Neural progenitor cell (in vitro differentiated cells): ENCODE measurements around the gene DRGX. TPM values are rescaled to one million over a fixed set of nuclear protein-coding genes. Genes with fewer than 3 reads are reported as not detected.

Source experiments
- DNase-seq: peaks from one replicate; pipeline ENCODE4 v3.0.0-alpha.2; 2016; ENCODE audit warnings: low spot score
- H2AFZ ChIP-seq: fragments of 200-600 bp; sonication (generic); replicated peaks from 2 replicates; pipeline ENCODE4 v1.6.1; 2016; ENCODE audit warnings: antibody characterized with exemption
- H3F3A ChIP-seq: fragments of 200-600 bp; sonication (generic); 2 replicates; pipeline ENCODE4 v1.6.1; 2016; ENCODE audit warnings: antibody characterized with exemption, low read depth
- H3K27ac ChIP-seq: fragments of 200-600 bp; sonication (generic); 2 replicates; pipeline ENCODE4 v1.5.1; 2016; ENCODE audit warnings: mild to moderate bottlenecking
- H3K27me3 ChIP-seq: fragments of 200-600 bp; sonication (generic); 2 replicates; pipeline ENCODE4 v1.6.1; 2016; ENCODE audit warnings: mild to moderate bottlenecking, moderate library complexity
- H3K36me3 ChIP-seq: fragments of 200-600 bp; sonication (generic); 2 replicates; pipeline ENCODE4 v1.5.1; 2016
- H3K4me1 ChIP-seq: fragments of 200-600 bp; sonication (generic); 2 replicates; pipeline ENCODE4 v1.6.1; 2016; ENCODE audit warnings: mixed run types
- H3K4me2 ChIP-seq: fragments of 200-600 bp; sonication (generic); 2 replicates; pipeline ENCODE4 v1.6.1; 2016
- H3K4me3 ChIP-seq: fragments of 200-600 bp; sonication (generic); 2 replicates; pipeline ENCODE4 v1.5.1; 2016
- H3K79me2 ChIP-seq: fragments of 200-600 bp; sonication (generic); 2 replicates; pipeline ENCODE4 v1.6.1; 2016; ENCODE audit warnings: low read depth
- H3K9ac ChIP-seq: fragments of 200-600 bp; sonication (generic); 2 replicates; pipeline ENCODE4 v1.6.1; 2016
- H3K9me3 ChIP-seq: fragments of 200-600 bp; sonication (generic); 2 replicates; pipeline ENCODE4 v1.5.1; 2016; ENCODE audit warnings: low read depth
- H4K20me1 ChIP-seq: fragments of 200-600 bp; sonication (generic); 2 replicates; pipeline ENCODE4 v1.6.1; 2016; ENCODE audit warnings: low read depth
- H3K27ac Mint-ChIP-seq: 3 replicates; pipeline ENCODE4 v1.8.0; 2021; ENCODE audit warnings: mixed read lengths
- H3K27me3 Mint-ChIP-seq: 2 replicates; pipeline ENCODE4 v1.8.0; 2022; ENCODE audit warnings: low read depth, mild to moderate bottlenecking, inconsistent platforms, moderate library complexity, mixed read lengths; ENCODE audit not compliant: insufficient read depth
- H3K36me3 Mint-ChIP-seq: 3 replicates; pipeline ENCODE4 v1.8.0; 2021; ENCODE audit warnings: mixed read lengths
- H3K4me1 Mint-ChIP-seq: 3 replicates; pipeline ENCODE4 v1.8.0; 2021; ENCODE audit warnings: mixed read lengths
- H3K4me3 Mint-ChIP-seq: 3 replicates; pipeline ENCODE4 v1.8.0; 2021; ENCODE audit warnings: mild to moderate bottlenecking, moderate library complexity, mixed read lengths
- H3K9me3 Mint-ChIP-seq: 3 replicates; pipeline ENCODE4 v1.8.0; 2020; ENCODE audit warnings: mixed read lengths
- EZH2 ChIP-seq: fragments of 200-600 bp; sonication (generic); IDR thresholded peaks from 2 replicates; pipeline ENCODE4 v1.6.1; 2017; ENCODE audit warnings: antibody characterized with exemption, mild to moderate bottlenecking, moderate library complexity
- EZH2phosphoT487 ChIP-seq: fragments of 200-600 bp; sonication (generic); IDR thresholded peaks from 2 replicates; pipeline ENCODE4 v1.6.1; 2017; ENCODE audit warnings: antibody characterized with exemption
- total RNA-seq: library from RNA; depleted of rRNA; stranded (reverse); fragments of >200 nt; gene quantifications from 2 replicates; pipeline ENCODE4 v1.2.3, GENCODE V29; 2015; ENCODE audit warnings: low replicate concordance
- TF ChIP-seq, protein P1 (sequence below): fragments of 200-600 bp; sonication (generic); IDR thresholded peaks from 2 replicates; pipeline ENCODE4 v1.5.1; 2017; ENCODE audit warnings: antibody characterized with exemption, mild to moderate bottlenecking

The DRGX gene
- total RNA-seq, 1 donor from 2014 or later = not detected

GRCh38 chr10:49355221-49355620, 40.7 kb downstream of the DRGX start:
- H3K4me1 ChIP-seq = no peaks in the 10 kb centered on the region
- no peaks in the 10 kb centered on the region for H3K36me3 ChIP-seq
- no peak overlapping the region for H3K4me3 ChIP-seq
- no peaks in the 10 kb centered on the region for H3K27me3 ChIP-seq
- no peak for DNase-seq
- Mint-ChIP-seq H3K9me3 (no peaks in the 10 kb centered on the region), H3K4me1 (peaks cover 5% of the 10 kb centered on the region), H3K27me3 (peaks cover 4% of the 10 kb centered on the region), H3K27ac (no peak overlapping the region), H3K36me3 (no peaks in the 10 kb centered on the region), H3K4me3 (no peak overlapping the region)
- H3K9ac ChIP-seq = no peak overlapping the region
- no peaks in the 10 kb centered on the region for H3K9me3 ChIP-seq
- H3K27ac ChIP-seq = no peak overlapping the region
- no peaks in the 10 kb centered on the region for H3K79me2 ChIP-seq
- no peaks in the 10 kb centered on the region for H4K20me1 ChIP-seq
- TF ChIP-seq EZH2 (no peak), EZH2phosphoT487 (no peak)
- TF ChIP-seq, protein P1, sequence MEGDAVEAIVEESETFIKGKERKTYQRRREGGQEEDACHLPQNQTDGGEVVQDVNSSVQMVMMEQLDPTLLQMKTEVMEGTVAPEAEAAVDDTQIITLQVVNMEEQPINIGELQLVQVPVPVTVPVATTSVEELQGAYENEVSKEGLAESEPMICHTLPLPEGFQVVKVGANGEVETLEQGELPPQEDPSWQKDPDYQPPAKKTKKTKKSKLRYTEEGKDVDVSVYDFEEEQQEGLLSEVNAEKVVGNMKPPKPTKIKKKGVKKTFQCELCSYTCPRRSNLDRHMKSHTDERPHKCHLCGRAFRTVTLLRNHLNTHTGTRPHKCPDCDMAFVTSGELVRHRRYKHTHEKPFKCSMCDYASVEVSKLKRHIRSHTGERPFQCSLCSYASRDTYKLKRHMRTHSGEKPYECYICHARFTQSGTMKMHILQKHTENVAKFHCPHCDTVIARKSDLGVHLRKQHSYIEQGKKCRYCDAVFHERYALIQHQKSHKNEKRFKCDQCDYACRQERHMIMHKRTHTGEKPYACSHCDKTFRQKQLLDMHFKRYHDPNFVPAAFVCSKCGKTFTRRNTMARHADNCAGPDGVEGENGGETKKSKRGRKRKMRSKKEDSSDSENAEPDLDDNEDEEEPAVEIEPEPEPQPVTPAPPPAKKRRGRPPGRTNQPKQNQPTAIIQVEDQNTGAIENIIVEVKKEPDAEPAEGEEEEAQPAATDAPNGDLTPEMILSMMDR = no peak
- H3F3A ChIP-seq = no peaks in the 10 kb centered on the region
- H3K4me2 ChIP-seq = no peak overlapping the region
- H2AFZ ChIP-seq = no peak overlapping the region

DNA sequence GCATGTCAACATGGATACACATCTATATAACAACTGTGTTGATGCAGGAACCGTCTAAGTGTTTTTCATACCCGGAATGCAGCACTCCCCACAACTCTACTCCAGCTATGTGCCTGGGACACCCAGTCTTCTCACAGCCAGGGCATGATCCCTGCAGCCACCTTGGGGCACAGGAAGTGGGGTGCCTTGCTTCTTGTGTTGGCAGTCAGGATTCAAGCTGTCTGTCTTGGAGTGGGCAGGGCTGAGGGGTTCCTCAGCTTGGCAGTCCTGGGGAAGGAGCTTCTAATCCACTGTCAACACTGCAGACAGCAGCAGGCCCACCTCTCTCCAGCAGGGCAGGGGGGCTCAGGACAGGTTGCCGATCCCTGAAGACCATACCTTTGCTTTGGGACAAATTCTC, 41.3 kb downstream of the DRGX start:
- Histone ChIP-seq H3F3A (no peaks in the 10 kb centered on the region), H2AFZ (no peak overlapping the region), H3K9me3 (no peaks in the 10 kb centered on the region), H3K36me3 (no peaks in the 10 kb centered on the region), H3K9ac (no peak overlapping the region), H3K79me2 (no peaks in the 10 kb centered on the region), H3K27me3 (no peaks in the 10 kb centered on the region), H3K4me3 (no peak overlapping the region), H3K4me1 (no peaks in the 10 kb centered on the region), H3K4me2 (no peak overlapping the region), H3K27ac (no peak overlapping the region), H4K20me1 (no peaks in the 10 kb centered on the region)
- H3K27ac Mint-ChIP-seq = no peak overlapping the region
- H3K4me1 Mint-ChIP-seq = no peaks in the 10 kb centered on the region
- no peaks in the 10 kb centered on the region for H3K36me3 Mint-ChIP-seq
- peaks cover 2% of the 10 kb centered on the region for H3K27me3 Mint-ChIP-seq
- H3K9me3 Mint-ChIP-seq = no peaks in the 10 kb centered on the region
- no peak for DNase-seq
- TF ChIP-seq EZH2 (no peak), EZH2phosphoT487 (no peak)
- TF ChIP-seq, protein P1 = no peak
- H3K4me3 Mint-ChIP-seq = no peak overlapping the region

DNA sequence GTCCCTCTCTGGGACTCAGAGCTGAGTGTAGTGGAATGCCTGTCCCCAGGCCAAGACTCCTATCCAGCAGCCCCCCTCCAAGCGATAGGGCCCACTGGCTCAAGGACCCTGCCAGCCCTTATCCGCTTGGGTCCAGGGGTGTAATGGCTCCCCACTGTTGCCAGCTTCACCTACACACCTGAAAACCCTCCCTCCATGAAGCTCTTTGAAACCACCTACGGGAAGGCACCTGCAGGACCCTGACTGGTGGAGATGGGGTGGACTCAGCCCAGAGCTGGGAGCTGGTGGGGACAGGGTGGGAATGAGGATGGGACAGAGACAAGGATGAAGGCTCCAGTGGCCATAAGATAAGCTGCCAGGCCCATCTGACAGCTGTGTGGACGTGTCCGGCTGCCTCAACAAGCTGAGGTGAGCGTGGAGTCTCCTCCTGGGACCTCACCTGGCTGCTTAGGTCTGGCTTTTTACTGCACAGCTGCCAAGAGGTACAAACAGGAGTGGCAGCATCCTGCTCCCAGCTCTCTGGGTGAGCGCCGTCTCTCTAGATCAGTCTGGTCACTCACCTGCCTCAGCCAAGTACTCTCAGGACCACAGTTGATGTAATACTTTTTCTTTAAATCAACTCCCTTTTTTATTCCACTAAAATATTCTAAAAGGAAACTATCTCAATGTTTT, 41.9 kb downstream of the DRGX start:
- Mint-ChIP-seq H3K4me3 (no peak overlapping the region), H3K36me3 (no peaks in the 10 kb centered on the region), H3K27ac (no peak overlapping the region), H3K9me3 (no peaks in the 10 kb centered on the region), H3K4me1 (no peaks in the 10 kb centered on the region), H3K27me3 (peaks cover 2% of the 10 kb centered on the region)
- no peaks in the 10 kb centered on the region for H4K20me1 ChIP-seq
- no peak for DNase-seq
- H3K9me3 ChIP-seq = no peaks in the 10 kb centered on the region
- no peaks in the 10 kb centered on the region for H3F3A ChIP-seq
- no peaks in the 10 kb centered on the region for H3K79me2 ChIP-seq
- H3K4me3 ChIP-seq = no peak overlapping the region
- H2AFZ ChIP-seq = no peak overlapping the region
- no peak overlapping the region for H3K27ac ChIP-seq
- H3K9ac ChIP-seq = no peak overlapping the region
- H3K36me3 ChIP-seq = no peaks in the 10 kb centered on the region
- no peak overlapping the region for H3K4me2 ChIP-seq
- no peaks in the 10 kb centered on the region for H3K27me3 ChIP-seq
- TF ChIP-seq, protein P1 = no peak
- no peak for TF ChIP-seq EZH2
- no peak for TF ChIP-seq EZH2phosphoT487
- H3K4me1 ChIP-seq = no peaks in the 10 kb centered on the region
